NCI-H187 (cell line): ENCODE measurements around the gene GNB5.
A peak's percentile ranks its signal among the peaks of the same experiment; 100 is the strongest.
"Not testable (repeated sequence)": the region's sequence is repeated elsewhere in the genome, so short reads cannot be mapped to it uniquely, and the experiment has no call there.

Experiments
- DNase-seq, 2 experiments: peaks; one replicate each; lab custom pipeline; 2025; lab: John Stamatoyannopoulos, UW

Gene GNB5

DNA sequence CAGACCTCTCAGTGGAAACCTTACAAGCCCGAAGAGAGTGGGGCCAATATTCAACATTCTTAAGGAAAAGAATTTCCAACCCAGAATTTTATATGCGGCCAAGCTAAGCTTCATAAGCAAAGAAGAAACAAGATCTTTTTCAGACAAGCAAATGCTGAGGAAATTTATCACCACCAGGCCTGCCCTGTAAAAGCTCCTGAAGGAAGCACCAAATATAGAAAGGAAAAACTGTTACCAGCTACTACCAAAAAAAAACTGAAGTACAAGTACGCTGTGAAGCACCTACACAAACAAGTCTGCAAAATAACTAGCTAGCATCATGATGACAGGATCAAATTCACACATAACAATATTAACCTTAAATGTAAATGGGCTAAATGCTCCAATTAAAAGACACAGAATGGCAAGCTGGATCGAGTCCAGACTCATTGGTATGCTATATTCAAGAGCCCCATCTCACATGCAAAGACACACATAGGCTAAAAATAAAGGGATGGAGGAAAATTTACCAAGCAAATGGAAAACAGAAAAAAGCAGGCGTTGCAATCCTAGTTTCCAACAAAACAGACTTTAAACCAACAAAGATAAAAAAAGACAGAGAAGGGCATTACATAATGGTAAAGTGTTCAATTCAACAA is 25.6 kb downstream of the GNB5 start:
- not testable (repeated sequence) for DNase-seq

GRCh38 chr15:52164631-52165265 is 26.4 kb downstream of the GNB5 start:
- no peak for DNase-seq

- no peak for DNase-seq
Measured at GRCh38 chr15:52163321-52164190, 27.6 kb downstream of the GNB5 start.

GRCh38 chr15:52162876-52163275 is 28.3 kb downstream of the GNB5 start:
- no peak for DNase-seq

GRCh38 chr15:52162260-52162659 is 28.9 kb downstream of the GNB5 start:
- no peak for DNase-seq

DNA sequence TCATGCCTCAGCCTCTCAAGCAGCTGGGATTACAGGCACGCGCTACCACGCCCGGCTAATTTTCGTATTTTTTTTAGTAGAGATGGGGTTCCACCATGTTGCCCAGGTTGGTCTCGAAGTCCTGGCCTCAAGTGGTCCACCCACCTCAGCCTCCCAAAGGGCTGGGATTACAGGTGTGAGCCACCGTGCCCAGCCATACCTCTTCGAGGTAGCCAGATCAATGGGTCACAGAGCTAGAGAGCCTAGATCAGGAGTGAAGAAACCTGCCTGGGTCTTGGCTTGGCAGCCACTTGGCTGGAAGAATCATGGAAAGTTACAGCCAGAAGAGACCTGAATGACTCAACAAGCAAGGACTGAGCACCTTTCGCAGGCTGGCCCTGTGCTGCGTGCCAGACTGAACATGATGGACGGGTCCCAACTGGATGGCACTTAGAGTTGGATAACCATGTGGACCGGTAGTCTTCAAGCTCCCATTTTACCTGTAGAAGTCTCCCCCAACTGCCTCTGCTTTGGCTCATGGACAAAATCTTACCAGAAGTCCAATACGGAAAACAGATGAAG is 29.7 kb downstream of the GNB5 start:
- DNase-seq: no peak

DNA sequence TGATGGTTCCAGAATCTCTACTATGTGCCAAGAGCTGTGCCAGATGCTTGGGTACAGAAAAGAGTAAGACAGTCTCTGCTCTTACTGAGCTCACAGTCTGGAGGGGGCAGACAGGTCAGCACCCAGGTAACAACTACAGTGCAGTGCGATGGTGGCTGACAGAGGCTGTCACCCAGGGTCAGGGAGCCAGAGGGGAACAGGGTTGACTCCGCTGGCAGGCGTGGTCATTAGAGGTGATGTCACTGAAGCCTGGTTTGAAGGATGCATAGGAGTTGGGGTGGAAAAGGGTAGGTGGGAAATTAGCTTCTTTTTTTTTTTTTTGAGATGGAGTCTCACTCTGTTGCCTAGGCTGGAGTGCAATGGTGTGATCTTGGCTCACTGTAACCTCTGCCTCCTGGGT is 31.5 kb downstream of the GNB5 start:
- DNase-seq: no peak

- no peak for DNase-seq
Measured at GRCh38 chr15:52158084-52158765, 33.0 kb downstream of the GNB5 start.

- no peak for DNase-seq
Measured at GRCh38 chr15:52155878-52156277, 35.3 kb downstream of the GNB5 start.

DNA sequence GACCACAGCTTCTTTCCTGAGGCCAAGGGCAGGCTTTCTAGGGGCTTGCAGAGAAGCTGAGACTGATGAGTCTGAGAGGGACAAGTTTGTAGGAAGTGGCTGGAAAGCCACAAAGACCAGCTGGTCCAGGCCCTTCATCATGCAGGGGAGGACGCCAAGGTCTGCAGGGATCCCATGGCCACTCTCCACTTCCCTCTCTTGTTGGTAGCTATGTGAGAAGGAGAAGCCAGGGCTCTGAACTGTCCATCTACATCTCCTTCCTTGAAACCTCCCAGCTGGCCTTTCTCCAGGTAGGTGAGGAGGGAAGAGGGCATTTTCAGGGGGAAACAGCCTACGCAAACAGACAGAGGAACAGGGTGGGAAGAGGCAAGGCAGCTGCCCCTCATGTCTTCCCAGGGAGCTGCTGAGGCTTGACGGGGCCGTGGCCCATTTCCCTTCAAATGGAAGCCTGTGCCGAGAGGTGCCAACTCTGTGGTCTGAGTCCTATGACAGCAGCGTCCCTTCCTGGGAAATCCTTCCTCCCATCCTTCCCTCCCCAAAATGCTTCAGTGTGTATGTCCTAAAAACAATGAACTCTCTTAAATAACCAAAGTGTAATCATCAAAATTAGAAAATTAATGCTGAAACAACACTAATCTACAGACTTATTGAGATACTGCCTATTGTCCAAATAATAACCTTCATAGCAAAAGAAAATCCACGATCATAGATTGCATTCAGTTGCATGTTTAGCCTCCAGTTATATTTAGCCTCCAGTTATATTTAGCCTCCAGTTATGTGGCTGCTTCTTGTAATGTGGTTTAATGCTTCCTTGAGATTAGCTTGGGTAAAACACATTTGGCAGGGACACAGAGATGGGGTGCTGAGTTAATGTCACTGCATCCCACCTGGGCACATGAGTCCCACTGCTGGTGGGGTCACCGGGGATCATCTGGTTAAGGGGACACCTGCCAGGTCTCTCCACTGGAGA is 36.0 kb downstream of the GNB5 start:
- no peak for DNase-seq

- peak in 1 of 2 experiments; percentile 63 for DNase-seq
Measured at GRCh38 chr15:52153900-52154895, 37.0 kb downstream of the GNB5 start.

GRCh38 chr15:52151353-52151752 is 39.8 kb downstream of the GNB5 start:
- no peak for DNase-seq

- DNase-seq: no peak
Measured at GRCh38 chr15:52150871-52151270, 40.3 kb downstream of the GNB5 start.

- no peak for DNase-seq
Measured at GRCh38 chr15:52150043-52150825, 41.0 kb downstream of the GNB5 start.

GRCh38 chr15:52148403-52148802 is 42.8 kb downstream of the GNB5 start:
- no peak for DNase-seq

GRCh38 chr15:52146776-52147175 is 44.4 kb downstream of the GNB5 start:
- no peak for DNase-seq

DNA sequence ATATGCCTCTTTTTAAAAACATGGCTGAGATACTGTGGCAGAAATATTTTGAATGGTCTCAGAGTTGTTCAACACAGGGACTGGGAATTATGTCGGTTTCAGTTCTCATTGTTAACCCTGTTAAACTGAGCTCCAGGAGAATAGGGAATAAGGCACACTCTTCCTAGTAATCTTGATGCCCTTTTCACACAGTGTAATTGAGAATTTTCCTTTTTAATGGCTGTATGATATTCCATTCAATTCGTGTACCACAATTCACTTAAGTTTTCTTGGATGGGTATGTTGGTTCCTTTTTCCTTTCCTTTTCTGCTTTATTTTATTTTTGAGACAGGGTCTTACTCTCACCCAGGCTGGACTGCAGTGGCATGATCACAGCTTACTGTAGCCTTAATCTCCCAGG is 44.9 kb downstream of the GNB5 start:
- no peak for DNase-seq

GRCh38 chr15:52144656-52145178 is 46.5 kb downstream of the GNB5 start:
- DNase-seq: no peak

DNA sequence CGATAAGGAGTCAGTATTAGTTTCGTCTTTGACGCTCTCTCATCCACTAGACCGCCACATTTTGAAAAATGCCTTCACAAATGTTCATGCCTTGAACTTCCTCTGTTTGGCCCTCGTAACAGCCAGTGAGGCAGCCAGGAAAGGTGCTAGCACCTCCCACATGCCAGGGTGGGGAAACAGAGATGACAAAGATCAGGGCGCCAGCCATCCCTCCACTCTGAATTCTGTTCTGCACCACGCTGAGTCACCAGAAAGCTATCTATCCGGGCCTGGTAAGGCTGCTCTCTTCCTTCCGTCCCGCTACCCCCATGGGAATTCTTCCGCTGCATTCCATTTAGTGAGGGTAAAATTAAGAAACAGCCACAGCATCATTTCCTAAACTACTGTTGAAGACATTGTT is 47.3 kb downstream of the GNB5 start:
- DNase-seq: no peak
